Tibial nerve (tissue), 3 donors: ENCODE results near the gene AUH.

Experiments used
- CTCF ChIP-seq, 5 experiments: fragments of 200-600 bp in 3 of 5; fragments of 450-650 bp in 2 of 5; sonication (generic) in 3 of 5; IDR thresholded peaks; one replicate each; pipeline ENCODE4 v1.5.1; 2016 to 2019; ENCODE audit warnings: antibody characterized with exemption in 5 of 5, mild to moderate bottlenecking in 3 of 5, moderate library complexity in 2 of 5
- POLR2A ChIP-seq, 2 donors: fragments of 450-650 bp; IDR thresholded peaks; one replicate each; pipeline ENCODE4 v1.6.1; 2017; ENCODE audit warnings: antibody characterized with exemption in 2 of 2, mild to moderate bottlenecking in 2 of 2, moderate library complexity in 2 of 2

GRCh38 chr9:91245431-91246313 lies 116.0 kb downstream of the AUH start:
- TF ChIP-seq CTCF (IDR thresholded peaks at IDR 0.05) (no peak), POLR2A (IDR thresholded peaks at IDR 0.05) (no peak)
